HEK293T (cell line): Measurements from ENCODE around the gene UQCR11.

Experiments used
- CTCF ChIA-PET: fragments of 350-600 bp; formaldehyde crosslinking; extraction: SDS; loops from one replicate; lab custom pipeline; 2021; ENCODE audit warnings: antibody characterized with exemption, inconsistent platforms; lab: Yijun Ruan, JAX
- POLR2A ChIA-PET: fragments of 350-600 bp; formaldehyde crosslinking; extraction: SDS; loops from one replicate; lab custom pipeline; 2020; ENCODE audit warnings: antibody characterized with exemption, inconsistent platforms; lab: Yijun Ruan, JAX
- DNase-seq: peaks from one replicate; pipeline ENCODE4 v3.0.0; 2012; ENCODE audit warnings: mixed read lengths; ENCODE audit errors: extremely low spot score
- ARNT ChIP-seq: fragments of 450-650 bp; IDR thresholded peaks from 2 replicates; pipeline ENCODE4 v1.6.1; 2017; ENCODE audit warnings: mild to moderate bottlenecking
- BHLHE40 ChIP-seq: fragments of 450-650 bp; IDR thresholded peaks from 2 replicates; pipeline ENCODE4 v1.6.1; 2016; ENCODE audit warnings: mild to moderate bottlenecking, moderate library complexity, borderline replicate concordance
- CTBP1 ChIP-seq: fragments of 450-650 bp; IDR thresholded peaks from 2 replicates; pipeline ENCODE4 v1.6.1; 2016; ENCODE audit warnings: borderline replicate concordance
- ELF4 ChIP-seq: fragments of 450-650 bp; IDR thresholded peaks from 2 replicates; pipeline ENCODE4 v1.6.1; 2017; ENCODE audit warnings: antibody characterized with exemption
- FOXA1 ChIP-seq: fragments of 450-650 bp; IDR thresholded peaks from 2 replicates; pipeline ENCODE4 v1.6.1; 2016; ENCODE audit warnings: mild to moderate bottlenecking
- FOXK2 ChIP-seq: fragments of 450-650 bp; IDR thresholded peaks from 2 replicates; pipeline ENCODE4 v1.6.1; 2016; ENCODE audit warnings: mild to moderate bottlenecking
- FOXM1 ChIP-seq: fragments of 450-650 bp; IDR thresholded peaks from 2 replicates; pipeline ENCODE4 v1.6.1; 2017; ENCODE audit warnings: mild to moderate bottlenecking, borderline replicate concordance
- HDGF ChIP-seq: fragments of 450-650 bp; IDR thresholded peaks from 2 replicates; pipeline ENCODE4 v1.6.1; 2017; ENCODE audit warnings: antibody characterized with exemption, borderline replicate concordance
- L3MBTL2 ChIP-seq: fragments of 450-650 bp; conservative IDR thresholded peaks from 2 replicates; pipeline ENCODE4 v1.6.1; 2016; ENCODE audit warnings: mild to moderate bottlenecking
- LEF1 ChIP-seq: fragments of 450-650 bp; IDR thresholded peaks from 2 replicates; pipeline ENCODE4 v1.6.1; 2017; ENCODE audit warnings: mild to moderate bottlenecking, borderline replicate concordance
- NFRKB ChIP-seq: fragments of 450-650 bp; IDR thresholded peaks from 2 replicates; pipeline ENCODE4 v1.6.1; 2016; ENCODE audit warnings: mild to moderate bottlenecking, moderate library complexity
- SP1 ChIP-seq: fragments of 450-650 bp; IDR thresholded peaks from 2 replicates; pipeline ENCODE4 v1.6.1; 2017
- SUZ12 ChIP-seq: fragments of 450-650 bp; IDR thresholded peaks from 2 replicates; pipeline ENCODE4 v1.6.1; 2016; ENCODE audit warnings: mild to moderate bottlenecking
- TARDBP ChIP-seq: fragments of 450-650 bp; IDR thresholded peaks from 2 replicates; pipeline ENCODE4 v1.6.1; 2016
- ZNF384 ChIP-seq: fragments of 450-650 bp; IDR thresholded peaks from 2 replicates; pipeline ENCODE4 v1.6.1; 2016
- TF ChIP-seq, protein P1 (sequence below): fragments of 450-650 bp; IDR thresholded peaks from 2 replicates; pipeline ENCODE4 v1.6.1; 2016

The UQCR11 gene

GRCh38 chr19:1651568-1652291, 46.5 kb upstream of the UQCR11 start:
- CTCF ChIA-PET = interaction anchor here (0.5 kb wide), 1 partner anchor 114 kb away, joined by 3 read pairs; no protein-coding TSS in a partner anchor

DNA sequence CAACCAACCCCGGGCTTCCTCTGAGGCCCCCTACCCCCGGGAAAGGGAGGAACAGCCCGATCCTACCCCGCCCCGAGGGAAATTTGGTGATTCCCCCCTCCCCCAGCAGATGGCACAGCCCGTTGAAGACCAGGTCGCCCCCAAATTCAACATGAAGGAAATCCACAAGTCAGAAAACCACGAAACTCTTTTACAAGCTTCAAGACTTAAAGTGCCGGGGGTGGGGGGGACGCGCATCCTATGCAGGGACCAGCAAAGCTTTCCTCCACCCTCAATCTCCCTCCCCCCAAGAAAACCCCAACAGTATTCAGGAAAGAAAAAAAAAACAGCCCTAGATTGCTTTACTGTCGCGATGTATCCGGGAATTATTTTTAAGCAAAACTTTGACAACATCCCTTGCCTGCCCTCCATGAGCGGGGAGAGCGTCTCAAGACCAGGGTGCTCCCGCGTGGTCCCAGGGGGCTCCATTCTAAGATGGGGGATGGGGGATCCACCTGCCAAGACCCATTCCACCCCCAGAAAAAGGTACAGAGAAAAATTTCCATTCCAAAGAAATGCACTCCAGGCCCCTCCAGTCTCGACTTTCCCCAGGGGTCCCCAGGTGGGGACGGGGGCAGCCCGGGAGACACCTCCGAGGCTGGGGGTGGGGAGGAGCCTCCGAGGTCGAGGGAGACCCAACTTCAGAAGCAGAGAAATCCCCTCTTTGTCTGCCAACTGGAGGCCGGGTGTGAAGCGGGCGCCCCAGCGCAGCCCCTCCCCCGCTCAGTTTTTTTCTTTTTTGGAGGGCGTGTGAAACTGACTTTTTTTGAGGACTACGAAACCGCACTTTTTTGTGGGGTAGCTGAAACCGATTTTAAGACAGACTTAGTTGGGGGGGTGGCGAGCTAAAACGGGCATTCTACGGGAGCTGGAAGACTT, 45.6 kb upstream of the UQCR11 start:
- ChIA-PET POLR2A (interaction anchor here (0.8 to 1.1 kb wide), 2 partner anchors 27 to 45 kb away, joined by 3 to 4 read pairs; partner anchors contain the start of gene UQCR11), CTCF (interaction anchor here (0.5 kb wide), 1 partner anchor 113 kb away, joined by 3 read pairs; no protein-coding TSS in a partner anchor)
- TF ChIP-seq FOXM1 (no peak), ZNF384 (peak; percentile 73)
- no peak for DNase-seq

More at GRCh38 chr19:1651568-1652291, 46.5 kb upstream of the UQCR11 start:
- 0 out of 2 replicates have a peak, but pooled peaks have one; percentile 10 for TF ChIP-seq FOXM1
- TF ChIP-seq TARDBP = no peak
- POLR2A ChIA-PET = interaction anchor here (0.8 to 1.1 kb wide), 2 partner anchors 28 to 46 kb away, joined by 3 to 4 read pairs; partner anchors contain the start of gene UQCR11
- peak; percentile 28 for DNase-seq

- TF ChIP-seq HDGF (no peak), BHLHE40 (no peak), FOXM1 (no peak)
- ChIA-PET POLR2A (interaction anchor here (0.8 kb wide), 1 partner anchor 57 kb away, joined by 3 read pairs; no protein-coding TSS in a partner anchor), CTCF (no interaction called here)
- no peak for DNase-seq
These were observed 44.7 kb upstream of the UQCR11 start for GRCh38 chr19:1649706-1650649.

GRCh38 chr19:1648920-1649541, 43.8 kb upstream of the UQCR11 start:
- DNase-seq = no peak
- ChIA-PET POLR2A (interaction anchor here (0.8 kb wide), 1 partner anchor 56 kb away, joined by 3 read pairs; the partner anchor contains the start of gene MBD3), CTCF (no interaction called here)
- TF ChIP-seq TARDBP (no peak), ZNF384 (no peak), FOXA1 (no peak), ELF4 (no peak), L3MBTL2 (no peak), FOXM1 (no peak), NFRKB (no peak), SP1 (no peak), HDGF (no peak), SUZ12 (no peak), LEF1 (no peak)
- TF ChIP-seq, protein P1, sequence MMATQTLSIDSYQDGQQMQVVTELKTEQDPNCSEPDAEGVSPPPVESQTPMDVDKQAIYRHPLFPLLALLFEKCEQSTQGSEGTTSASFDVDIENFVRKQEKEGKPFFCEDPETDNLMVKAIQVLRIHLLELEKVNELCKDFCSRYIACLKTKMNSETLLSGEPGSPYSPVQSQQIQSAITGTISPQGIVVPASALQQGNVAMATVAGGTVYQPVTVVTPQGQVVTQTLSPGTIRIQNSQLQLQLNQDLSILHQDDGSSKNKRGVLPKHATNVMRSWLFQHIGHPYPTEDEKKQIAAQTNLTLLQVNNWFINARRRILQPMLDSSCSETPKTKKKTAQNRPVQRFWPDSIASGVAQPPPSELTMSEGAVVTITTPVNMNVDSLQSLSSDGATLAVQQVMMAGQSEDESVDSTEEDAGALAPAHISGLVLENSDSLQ = no peak

GRCh38 chr19:1648459-1648849, 43.2 kb upstream of the UQCR11 start:
- ChIA-PET POLR2A (interaction anchor here (0.8 kb wide), 1 partner anchor 55 kb away, joined by 3 read pairs; the partner anchor contains the start of gene MBD3), CTCF (no interaction called here)
- TF ChIP-seq FOXK2 = no peak
- TF ChIP-seq CTBP1 = no peak
- no peak for TF ChIP-seq L3MBTL2
- TF ChIP-seq ARNT = no peak
- TF ChIP-seq ELF4 = no peak
- TF ChIP-seq LEF1 = no peak
- TF ChIP-seq NFRKB = no peak
- TF ChIP-seq FOXM1 = no peak
- TF ChIP-seq, protein P1 = no peak
- TF ChIP-seq TARDBP = no peak
- no peak for DNase-seq
